Fibroblast of lung (primary cell): ENCODE results near the gene PALMD.

Experiments
- EZH2 ChIP-seq: IDR thresholded peaks from 2 replicates; pipeline ENCODE4 v1.5.1; 2012; ENCODE audit warnings: low read length, control low read depth, mild to moderate bottlenecking; ENCODE audit errors: missing control alignments
- TF ChIP-seq, protein P1 (sequence below), 2 donors: IDR thresholded peaks in 1 of 2; conservative IDR thresholded peaks in 1 of 2; 1 replicate in 1 of 2; 2 replicates in 1 of 2; pipeline ENCODE4 v1.5.1; 2011 to 2012; ENCODE audit warnings: low read length in 2 of 2, control low read depth in 1 of 2, inconsistent platforms in 1 of 2, low read depth in 1 of 2, mild to moderate bottlenecking in 1 of 2

GRCh38 chr1:99697580-99697979 lies 51.7 kb downstream of the PALMD start:
- TF ChIP-seq, protein P1, sequence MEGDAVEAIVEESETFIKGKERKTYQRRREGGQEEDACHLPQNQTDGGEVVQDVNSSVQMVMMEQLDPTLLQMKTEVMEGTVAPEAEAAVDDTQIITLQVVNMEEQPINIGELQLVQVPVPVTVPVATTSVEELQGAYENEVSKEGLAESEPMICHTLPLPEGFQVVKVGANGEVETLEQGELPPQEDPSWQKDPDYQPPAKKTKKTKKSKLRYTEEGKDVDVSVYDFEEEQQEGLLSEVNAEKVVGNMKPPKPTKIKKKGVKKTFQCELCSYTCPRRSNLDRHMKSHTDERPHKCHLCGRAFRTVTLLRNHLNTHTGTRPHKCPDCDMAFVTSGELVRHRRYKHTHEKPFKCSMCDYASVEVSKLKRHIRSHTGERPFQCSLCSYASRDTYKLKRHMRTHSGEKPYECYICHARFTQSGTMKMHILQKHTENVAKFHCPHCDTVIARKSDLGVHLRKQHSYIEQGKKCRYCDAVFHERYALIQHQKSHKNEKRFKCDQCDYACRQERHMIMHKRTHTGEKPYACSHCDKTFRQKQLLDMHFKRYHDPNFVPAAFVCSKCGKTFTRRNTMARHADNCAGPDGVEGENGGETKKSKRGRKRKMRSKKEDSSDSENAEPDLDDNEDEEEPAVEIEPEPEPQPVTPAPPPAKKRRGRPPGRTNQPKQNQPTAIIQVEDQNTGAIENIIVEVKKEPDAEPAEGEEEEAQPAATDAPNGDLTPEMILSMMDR (conservative IDR thresholded peaks at IDR 0.05 in 1 of 2, IDR thresholded peaks at IDR 0.05 in 1 of 2; ENCODE audit: low read depth in 1 of 2, low read length in 2 of 2), result no peak
- no peak for TF ChIP-seq EZH2
